ENCODE measurements around the gene CEP57L1. TPM values are rescaled to one million over a fixed set of nuclear protein-coding genes. Genes with fewer than 3 reads are reported as not detected.

Gene CEP57L1
- total RNA-seq, 1 experiment from 2014 or later = 26.4 TPM

DNA sequence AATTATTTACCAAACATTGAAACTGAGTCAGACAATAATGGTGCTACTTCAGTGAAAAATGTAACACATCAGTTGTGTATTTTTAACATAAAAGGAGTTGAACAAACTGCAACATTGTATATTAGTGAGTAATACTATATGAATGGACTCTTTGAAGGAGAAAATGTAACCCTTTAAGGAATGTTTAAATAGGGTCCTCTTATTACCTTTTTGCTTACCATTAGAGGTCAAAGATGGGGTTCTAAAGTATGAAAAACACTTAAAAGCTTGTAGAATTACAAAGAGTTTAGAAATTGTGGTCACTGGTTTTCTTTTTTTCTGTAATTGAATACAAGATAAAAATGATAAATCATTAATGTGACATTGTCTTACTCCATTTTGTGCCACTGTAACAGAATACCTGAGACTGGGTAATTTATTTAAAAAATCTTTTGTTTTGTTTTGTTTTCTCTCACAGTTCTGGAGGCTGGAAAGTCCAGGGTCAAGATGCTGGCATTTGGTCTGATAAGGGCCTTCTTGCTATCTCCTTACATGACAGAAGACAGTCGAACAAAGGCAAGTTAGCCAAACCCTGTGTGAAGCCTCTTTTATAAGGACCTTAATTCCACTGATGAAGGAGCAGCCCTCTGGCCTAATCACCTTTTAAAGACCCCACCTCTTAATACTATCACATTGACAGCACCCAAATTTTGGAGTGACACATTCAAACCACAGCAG, 43.8 kb upstream of the CEP57L1 start:
- no TSS peak for BruUV-seq (replicated peaks)
- ChIA-PET CTCF (no interaction called here), POLR2A (ENCODE audit: unreplicated experiment) (no interaction called here)
- Histone ChIP-seq H3K36me3 (ENCODE audit: low read depth, low read length) (no peaks in the 10 kb centered on the region), H3K9me3 (ENCODE audit: low read length) (no peaks in the 10 kb centered on the region), H3K4me2 (ENCODE audit: low read length) (no peak overlapping the region), H3K4me3 (ENCODE audit: low read length) (no peak overlapping the region), H3K9me2 (replicated peaks; ENCODE audit: low read length) (no peaks in the 10 kb centered on the region), H3K4me1 (ENCODE audit: insufficient read depth, low read length) (no peaks in the 10 kb centered on the region), H3K27ac (ENCODE audit: low read length) (no peak overlapping the region), H4K20me1 (ENCODE audit: low read length) (no peaks in the 10 kb centered on the region), H3K79me2 (ENCODE audit: low read length) (no peaks in the 10 kb centered on the region), H3K27me3 (ENCODE audit: low read length) (no peaks in the 10 kb centered on the region), H3F3A (ENCODE audit: low read length, unreplicated experiment) (no peaks in the 10 kb centered on the region), H2AFZ (ENCODE audit: low read length) (no peak overlapping the region), H3K9ac (ENCODE audit: low read length) (no peak overlapping the region)
- ATAC-seq = no peak
- intact Hi-C loops (cut with micrococcal nuclease) = loop anchor here (10.0 kb wide), 1 partner anchor 147 kb away; no protein-coding TSS in a partner anchor
- no peak for DNase-seq
- TF ChIP-seq, protein P1, sequence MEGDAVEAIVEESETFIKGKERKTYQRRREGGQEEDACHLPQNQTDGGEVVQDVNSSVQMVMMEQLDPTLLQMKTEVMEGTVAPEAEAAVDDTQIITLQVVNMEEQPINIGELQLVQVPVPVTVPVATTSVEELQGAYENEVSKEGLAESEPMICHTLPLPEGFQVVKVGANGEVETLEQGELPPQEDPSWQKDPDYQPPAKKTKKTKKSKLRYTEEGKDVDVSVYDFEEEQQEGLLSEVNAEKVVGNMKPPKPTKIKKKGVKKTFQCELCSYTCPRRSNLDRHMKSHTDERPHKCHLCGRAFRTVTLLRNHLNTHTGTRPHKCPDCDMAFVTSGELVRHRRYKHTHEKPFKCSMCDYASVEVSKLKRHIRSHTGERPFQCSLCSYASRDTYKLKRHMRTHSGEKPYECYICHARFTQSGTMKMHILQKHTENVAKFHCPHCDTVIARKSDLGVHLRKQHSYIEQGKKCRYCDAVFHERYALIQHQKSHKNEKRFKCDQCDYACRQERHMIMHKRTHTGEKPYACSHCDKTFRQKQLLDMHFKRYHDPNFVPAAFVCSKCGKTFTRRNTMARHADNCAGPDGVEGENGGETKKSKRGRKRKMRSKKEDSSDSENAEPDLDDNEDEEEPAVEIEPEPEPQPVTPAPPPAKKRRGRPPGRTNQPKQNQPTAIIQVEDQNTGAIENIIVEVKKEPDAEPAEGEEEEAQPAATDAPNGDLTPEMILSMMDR (conservative IDR thresholded peaks at IDR 0.05; ENCODE audit: low read depth, low read length) = no peak
- TF ChIP-seq EZH2 (IDR thresholded peaks at IDR 0.05; ENCODE audit: low read length, unreplicated experiment) (no peak), EZH2phosphoT487 (IDR thresholded peaks at IDR 0.05; ENCODE audit: borderline replicate concordance, low read length) (no peak)

DNA sequence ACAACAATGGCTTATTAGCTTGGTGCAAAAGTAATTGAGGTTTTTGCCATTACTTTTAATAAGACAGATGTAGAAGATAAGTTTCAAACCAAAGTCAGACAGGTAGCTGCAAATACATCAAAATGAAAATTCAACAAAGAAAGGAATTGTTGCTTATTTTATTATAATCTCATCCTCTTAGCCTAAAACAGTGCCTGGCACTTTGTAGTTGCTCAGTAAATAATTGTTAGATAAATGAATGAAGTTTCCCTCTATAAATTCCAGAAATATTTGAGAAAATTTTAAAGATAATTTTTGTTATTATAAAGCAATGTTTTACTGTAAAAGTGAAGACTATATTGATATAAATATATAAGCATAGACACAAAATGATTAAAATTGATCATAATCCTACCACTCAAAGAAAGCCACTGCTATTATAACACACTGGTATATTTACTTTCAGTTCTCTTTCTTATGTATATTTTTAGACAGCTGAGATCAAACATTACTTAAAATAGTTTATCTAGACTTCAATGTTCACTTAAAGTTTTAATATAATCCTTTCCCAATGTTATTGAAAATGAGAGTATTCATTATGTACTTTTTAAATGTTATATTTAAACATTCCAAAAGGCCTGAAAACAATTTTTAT, 43.2 kb upstream of the CEP57L1 start:
- Histone ChIP-seq H4K20me1 (ENCODE audit: low read length) (no peaks in the 10 kb centered on the region), H3K4me2 (ENCODE audit: low read length) (no peak overlapping the region), H3K9me2 (replicated peaks; ENCODE audit: low read length) (no peaks in the 10 kb centered on the region), H3K4me3 (ENCODE audit: low read length) (no peak overlapping the region), H3F3A (ENCODE audit: low read length, unreplicated experiment) (no peaks in the 10 kb centered on the region), H3K9me3 (ENCODE audit: low read length) (no peaks in the 10 kb centered on the region), H3K4me1 (ENCODE audit: insufficient read depth, low read length) (no peaks in the 10 kb centered on the region), H3K27ac (ENCODE audit: low read length) (no peak overlapping the region), H2AFZ (ENCODE audit: low read length) (no peak overlapping the region), H3K9ac (ENCODE audit: low read length) (no peak overlapping the region), H3K27me3 (ENCODE audit: low read length) (no peaks in the 10 kb centered on the region), H3K36me3 (ENCODE audit: low read depth, low read length) (no peaks in the 10 kb centered on the region), H3K79me2 (ENCODE audit: low read length) (no peaks in the 10 kb centered on the region)
- intact Hi-C loops (cut with micrococcal nuclease) = loop anchor here (10.0 kb wide), 1 partner anchor 147 kb away; no protein-coding TSS in a partner anchor
- no TSS peak for BruUV-seq (replicated peaks)
- CTCF ChIA-PET = no interaction called here
- POLR2A ChIA-PET (ENCODE audit: unreplicated experiment) = no interaction called here
- ATAC-seq (no peak), DNase-seq (no peak)
- TF ChIP-seq EZH2phosphoT487 (IDR thresholded peaks at IDR 0.05; ENCODE audit: borderline replicate concordance, low read length) (no peak), EZH2 (IDR thresholded peaks at IDR 0.05; ENCODE audit: low read length, unreplicated experiment) (no peak)
- TF ChIP-seq, protein P1 (conservative IDR thresholded peaks at IDR 0.05; ENCODE audit: low read depth, low read length) = no peak

DNA sequence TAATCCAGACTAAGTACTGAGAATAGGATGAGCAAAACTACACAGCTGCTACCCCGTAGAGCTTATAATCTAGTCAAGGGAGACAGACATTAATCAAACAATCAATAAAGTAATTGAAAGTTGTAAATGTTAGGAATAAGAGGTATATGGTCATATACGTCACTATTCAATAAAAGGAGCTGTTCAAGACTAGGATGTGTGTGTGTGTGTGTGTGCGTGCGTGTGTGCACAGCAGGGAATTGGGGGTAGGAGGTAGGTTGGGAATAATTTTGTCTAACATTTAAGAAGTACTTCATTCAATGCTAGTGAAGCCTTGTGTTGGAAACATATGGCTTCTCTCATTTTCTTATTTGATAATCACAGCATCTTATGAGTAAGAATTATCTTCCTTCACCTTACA, 42.5 kb upstream of the CEP57L1 start:
- intact Hi-C loops (cut with micrococcal nuclease) = loop anchor here (10.0 kb wide), 1 partner anchor 148 kb away; no protein-coding TSS in a partner anchor
- CTCF ChIA-PET = no interaction called here
- no peak overlapping the region for H3K27ac ChIP-seq (ENCODE audit: low read length)

More for the DNA sequence above, 42.5 kb upstream of the CEP57L1 start:
- TF ChIP-seq EZH2 (IDR thresholded peaks at IDR 0.05; ENCODE audit: low read length, unreplicated experiment) (no peak), EZH2phosphoT487 (IDR thresholded peaks at IDR 0.05; ENCODE audit: borderline replicate concordance, low read length) (no peak)
- TF ChIP-seq, protein P1 (conservative IDR thresholded peaks at IDR 0.05; ENCODE audit: low read depth, low read length) = no peak
- ATAC-seq = no peak
- no peaks in the 10 kb centered on the region for H4K20me1 ChIP-seq (ENCODE audit: low read length)
- H3K9me3 ChIP-seq (ENCODE audit: low read length) = no peaks in the 10 kb centered on the region
- no peak overlapping the region for H3K9ac ChIP-seq (ENCODE audit: low read length)
- no peak overlapping the region for H3K4me2 ChIP-seq (ENCODE audit: low read length)
- H3K27me3 ChIP-seq (ENCODE audit: low read length) = no peaks in the 10 kb centered on the region
- no peaks in the 10 kb centered on the region for H3K4me1 ChIP-seq (ENCODE audit: insufficient read depth, low read length)
- no peaks in the 10 kb centered on the region for H3F3A ChIP-seq (ENCODE audit: low read length, unreplicated experiment)
- H3K36me3 ChIP-seq (ENCODE audit: low read depth, low read length) = no peaks in the 10 kb centered on the region
- H3K79me2 ChIP-seq (ENCODE audit: low read length) = no peaks in the 10 kb centered on the region
- no peaks in the 10 kb centered on the region for H3K9me2 ChIP-seq (replicated peaks; ENCODE audit: low read length)
- POLR2A ChIA-PET (ENCODE audit: unreplicated experiment) = no interaction called here
- no peak for DNase-seq
- no peak overlapping the region for H3K4me3 ChIP-seq (ENCODE audit: low read length)
- BruUV-seq (replicated peaks) = no TSS peak
- no peak overlapping the region for H2AFZ ChIP-seq (ENCODE audit: low read length)
